ENCODE data around the gene ERP27. TPM values are rescaled to one million over a fixed set of nuclear protein-coding genes. Genes with fewer than 3 reads are reported as not detected.

ERP27 gene
- polyA plus RNA-seq, 1 donor = 33.3 TPM

GRCh38 chr12:14960548-14961465 lies 22.5 kb upstream of the ERP27 start:
- Histone ChIP-seq H3K4me3 (ENCODE audit: low read length) (peak overlapping the region; percentile 22), H3K27ac (ENCODE audit: low read length) (peak overlapping the region; percentile 23), H3K36me3 (ENCODE audit: control insufficient read depth, insufficient read depth, low read length) (no peaks in the 10 kb centered on the region), H3K9me3 (ENCODE audit: control insufficient read depth, low read depth, low read length) (no peaks in the 10 kb centered on the region), H3K27me3 (ENCODE audit: control insufficient read depth, insufficient read depth, low read length) (no peaks in the 10 kb centered on the region), H3K4me1 (ENCODE audit: control insufficient read depth, insufficient read depth, low read length) (no peaks in the 10 kb centered on the region)
- no peak for DNase-seq
- 80% methylated on average over 2 of the region's 13 CpGs for WGBS (ENCODE audit: insufficient coverage, low lambda C conversion rate)

GRCh38 chr12:14959916-14960496 lies 21.7 kb upstream of the ERP27 start:
- no peak for DNase-seq
- H3K36me3 ChIP-seq (ENCODE audit: control insufficient read depth, insufficient read depth, low read length) = no peaks in the 10 kb centered on the region
- no peaks in the 10 kb centered on the region for H3K9me3 ChIP-seq (ENCODE audit: control insufficient read depth, low read depth, low read length)
- H3K4me3 ChIP-seq (ENCODE audit: low read length) = no peak overlapping the region
- no peak overlapping the region for H3K27ac ChIP-seq (ENCODE audit: low read length)
- H3K27me3 ChIP-seq (ENCODE audit: control insufficient read depth, insufficient read depth, low read length) = no peaks in the 10 kb centered on the region
- no peaks in the 10 kb centered on the region for H3K4me1 ChIP-seq (ENCODE audit: control insufficient read depth, insufficient read depth, low read length)
- WGBS (ENCODE audit: insufficient coverage, low lambda C conversion rate) = no CpG with 5 or more reads among the region's 4 CpGs

- no peak overlapping the region for H3K4me3 ChIP-seq (ENCODE audit: low read length)
These were observed 21.1 kb upstream of the ERP27 start for GRCh38 chr12:14959463-14959862.

GRCh38 chr12:14959126-14959440 lies 20.7 kb upstream of the ERP27 start:
- H3K4me1 ChIP-seq (ENCODE audit: control insufficient read depth, insufficient read depth, low read length) = no peaks in the 10 kb centered on the region
- WGBS (ENCODE audit: insufficient coverage, low lambda C conversion rate) = no CpG with 5 or more reads among the region's 10 CpGs
- no peak overlapping the region for H3K4me3 ChIP-seq (ENCODE audit: low read length)
- H3K36me3 ChIP-seq (ENCODE audit: control insufficient read depth, insufficient read depth, low read length) = no peaks in the 10 kb centered on the region
- no peaks in the 10 kb centered on the region for H3K27me3 ChIP-seq (ENCODE audit: control insufficient read depth, insufficient read depth, low read length)
- no peak overlapping the region for H3K27ac ChIP-seq (ENCODE audit: low read length)
- H3K9me3 ChIP-seq (ENCODE audit: control insufficient read depth, low read depth, low read length) = no peaks in the 10 kb centered on the region
- DNase-seq = no peak

More at GRCh38 chr12:14959463-14959862, 21.1 kb upstream of the ERP27 start:
- no CpG with 5 or more reads among the region's 3 CpGs for WGBS (ENCODE audit: insufficient coverage, low lambda C conversion rate)
- H3K4me1 ChIP-seq (ENCODE audit: control insufficient read depth, insufficient read depth, low read length) = no peaks in the 10 kb centered on the region
- no peaks in the 10 kb centered on the region for H3K27me3 ChIP-seq (ENCODE audit: control insufficient read depth, insufficient read depth, low read length)
- no peak for DNase-seq
- H3K27ac ChIP-seq (ENCODE audit: low read length) = no peak overlapping the region
- no peaks in the 10 kb centered on the region for H3K36me3 ChIP-seq (ENCODE audit: control insufficient read depth, insufficient read depth, low read length)
- H3K9me3 ChIP-seq (ENCODE audit: control insufficient read depth, low read depth, low read length) = no peaks in the 10 kb centered on the region

GRCh38 chr12:14958361-14959125 lies 20.2 kb upstream of the ERP27 start:
- DNase-seq = no peak
- Histone ChIP-seq H3K4me1 (ENCODE audit: control insufficient read depth, insufficient read depth, low read length) (no peaks in the 10 kb centered on the region), H3K27ac (ENCODE audit: low read length) (no peak overlapping the region), H3K9me3 (ENCODE audit: control insufficient read depth, low read depth, low read length) (no peaks in the 10 kb centered on the region), H3K36me3 (ENCODE audit: control insufficient read depth, insufficient read depth, low read length) (no peaks in the 10 kb centered on the region), H3K4me3 (ENCODE audit: low read length) (no peak overlapping the region), H3K27me3 (ENCODE audit: control insufficient read depth, insufficient read depth, low read length) (no peaks in the 10 kb centered on the region)
- WGBS (ENCODE audit: insufficient coverage, low lambda C conversion rate) = 87% methylated on average over 3 of the region's 11 CpGs

- H3K36me3 ChIP-seq (ENCODE audit: control insufficient read depth, insufficient read depth, low read length) = no peaks in the 10 kb centered on the region
- no peaks in the 10 kb centered on the region for H3K4me1 ChIP-seq (ENCODE audit: control insufficient read depth, insufficient read depth, low read length)
- DNase-seq = no peak
- H3K27ac ChIP-seq (ENCODE audit: low read length) = no peak overlapping the region
- 95% methylated on average over 2 of the region's 5 CpGs for WGBS (ENCODE audit: insufficient coverage, low lambda C conversion rate)
- H3K27me3 ChIP-seq (ENCODE audit: control insufficient read depth, insufficient read depth, low read length) = no peaks in the 10 kb centered on the region
- no peaks in the 10 kb centered on the region for H3K9me3 ChIP-seq (ENCODE audit: control insufficient read depth, low read depth, low read length)
- H3K4me3 ChIP-seq (ENCODE audit: low read length) = no peak overlapping the region
These were observed 19.3 kb upstream of the ERP27 start for GRCh38 chr12:14957551-14958168.

GRCh38 chr12:14956905-14957304 lies 18.6 kb upstream of the ERP27 start:
- Histone ChIP-seq H3K9me3 (ENCODE audit: control insufficient read depth, low read depth, low read length) (no peaks in the 10 kb centered on the region), H3K36me3 (ENCODE audit: control insufficient read depth, insufficient read depth, low read length) (no peaks in the 10 kb centered on the region), H3K4me3 (ENCODE audit: low read length) (no peak overlapping the region), H3K27ac (ENCODE audit: low read length) (no peak overlapping the region), H3K4me1 (ENCODE audit: control insufficient read depth, insufficient read depth, low read length) (peaks cover under 1% of the 10 kb centered on the region), H3K27me3 (ENCODE audit: control insufficient read depth, insufficient read depth, low read length) (no peaks in the 10 kb centered on the region)
- WGBS (ENCODE audit: insufficient coverage, low lambda C conversion rate) = no CpG with 5 or more reads among the region's 2 CpGs
- no peak for DNase-seq

- Histone ChIP-seq H3K36me3 (ENCODE audit: control insufficient read depth, insufficient read depth, low read length) (no peaks in the 10 kb centered on the region), H3K27me3 (ENCODE audit: control insufficient read depth, insufficient read depth, low read length) (no peaks in the 10 kb centered on the region), H3K4me1 (ENCODE audit: control insufficient read depth, insufficient read depth, low read length) (peaks cover 5% of the 10 kb centered on the region), H3K27ac (ENCODE audit: low read length) (no peak overlapping the region), H3K4me3 (ENCODE audit: low read length) (no peak overlapping the region), H3K9me3 (ENCODE audit: control insufficient read depth, low read depth, low read length) (no peaks in the 10 kb centered on the region)
- WGBS (ENCODE audit: insufficient coverage, low lambda C conversion rate) = 100% methylated on average over 1 of the region's 9 CpGs
- no peak for DNase-seq
These were observed 17.9 kb upstream of the ERP27 start for GRCh38 chr12:14956024-14956891.

GRCh38 chr12:14954269-14954668 lies 15.9 kb upstream of the ERP27 start:
- peaks cover 11% of the 10 kb centered on the region for H3K4me1 ChIP-seq (ENCODE audit: control insufficient read depth, insufficient read depth, low read length)
- WGBS (ENCODE audit: insufficient coverage, low lambda C conversion rate) = no CpG with 5 or more reads among the region's 4 CpGs
- H3K27ac ChIP-seq (ENCODE audit: low read length) = no peak overlapping the region
- H3K36me3 ChIP-seq (ENCODE audit: control insufficient read depth, insufficient read depth, low read length) = no peaks in the 10 kb centered on the region
- H3K9me3 ChIP-seq (ENCODE audit: control insufficient read depth, low read depth, low read length) = no peaks in the 10 kb centered on the region
- H3K27me3 ChIP-seq (ENCODE audit: control insufficient read depth, insufficient read depth, low read length) = no peaks in the 10 kb centered on the region
- H3K4me3 ChIP-seq (ENCODE audit: low read length) = no peak overlapping the region
- DNase-seq = no peak

All from large intestine (tissue), 3 donors.